Measurements from ENCODE around the gene UBE2E2.

Gene UBE2E2

GRCh38 chr3:23238578-23238977 lies 35.5 kb downstream of the UBE2E2 start:
- H3K27ac Mint-ChIP-seq: no peak overlapping the region
- H3K27me3 Mint-ChIP-seq: no peaks in the 10 kb centered on the region
- DNase-seq: no peak
- no peaks in the 10 kb centered on the region for H3K9me3 Mint-ChIP-seq
- no peak overlapping the region for H3K4me3 Mint-ChIP-seq
- ATAC-seq (replicated peaks): no peak
- H3K4me1 Mint-ChIP-seq (ENCODE audit: low read depth in 2 of 2): no peaks in the 10 kb centered on the region
- H3K36me3 Mint-ChIP-seq (ENCODE audit: insufficient read depth): no peaks in the 10 kb centered on the region

GRCh38 chr3:23239211-23240068 lies 36.3 kb downstream of the UBE2E2 start:
- Mint-ChIP-seq H3K4me1 (ENCODE audit: low read depth in 2 of 2) (no peaks in the 10 kb centered on the region), H3K4me3 (no peak overlapping the region), H3K27me3 (no peaks in the 10 kb centered on the region), H3K36me3 (ENCODE audit: insufficient read depth) (no peaks in the 10 kb centered on the region), H3K27ac (no peak overlapping the region), H3K9me3 (no peaks in the 10 kb centered on the region)
- no peak for DNase-seq
- ATAC-seq (replicated peaks): no peak

- ATAC-seq (replicated peaks) (no peak), DNase-seq (no peak)
- Mint-ChIP-seq H3K27ac (no peak overlapping the region), H3K27me3 (no peaks in the 10 kb centered on the region), H3K4me1 (ENCODE audit: low read depth in 2 of 2) (no peaks in the 10 kb centered on the region), H3K9me3 (no peaks in the 10 kb centered on the region), H3K4me3 (no peak overlapping the region), H3K36me3 (ENCODE audit: insufficient read depth) (no peaks in the 10 kb centered on the region)
Measured at GRCh38 chr3:23240171-23240785, 37.2 kb downstream of the UBE2E2 start.

- no peak for ATAC-seq (replicated peaks)
- Mint-ChIP-seq H3K36me3 (ENCODE audit: insufficient read depth) (no peaks in the 10 kb centered on the region), H3K27ac (no peak overlapping the region), H3K4me3 (no peak overlapping the region), H3K4me1 (ENCODE audit: low read depth in 2 of 2) (no peaks in the 10 kb centered on the region), H3K27me3 (no peaks in the 10 kb centered on the region), H3K9me3 (no peaks in the 10 kb centered on the region)
- DNase-seq: no peak
Measured at GRCh38 chr3:23241256-23241655, 38.1 kb downstream of the UBE2E2 start.

- H3K4me1 Mint-ChIP-seq (ENCODE audit: low read depth in 2 of 2): no peaks in the 10 kb centered on the region
- no peak for ATAC-seq (replicated peaks)
- H3K36me3 Mint-ChIP-seq (ENCODE audit: insufficient read depth): no peaks in the 10 kb centered on the region
- no peak overlapping the region for H3K27ac Mint-ChIP-seq
- no peak for DNase-seq
- H3K4me3 Mint-ChIP-seq: no peak overlapping the region
- no peaks in the 10 kb centered on the region for H3K9me3 Mint-ChIP-seq
- no peaks in the 10 kb centered on the region for H3K27me3 Mint-ChIP-seq
Measured at GRCh38 chr3:23242106-23242505, 39.0 kb downstream of the UBE2E2 start.

- no peak overlapping the region for H3K4me3 Mint-ChIP-seq
- ATAC-seq (replicated peaks) (no peak), DNase-seq (no peak)
- H3K36me3 Mint-ChIP-seq (ENCODE audit: insufficient read depth): no peaks in the 10 kb centered on the region
- no peak overlapping the region for H3K27ac Mint-ChIP-seq
- H3K27me3 Mint-ChIP-seq: peaks cover 0 to 6% of the 10 kb centered on the region in 2 donors
- H3K9me3 Mint-ChIP-seq: no peaks in the 10 kb centered on the region
- H3K4me1 Mint-ChIP-seq (ENCODE audit: low read depth in 2 of 2): no peaks in the 10 kb centered on the region
Measured at GRCh38 chr3:23244324-23245041, 41.4 kb downstream of the UBE2E2 start.

- no peaks in the 10 kb centered on the region for H3K36me3 Mint-ChIP-seq (ENCODE audit: insufficient read depth)
- H3K4me1 Mint-ChIP-seq (ENCODE audit: low read depth in 2 of 2): no peaks in the 10 kb centered on the region
- H3K27me3 Mint-ChIP-seq: peaks cover 0 to 12% of the 10 kb centered on the region in 2 donors
- ATAC-seq (replicated peaks) (no peak), DNase-seq (no peak)
- peaks cover 0 to 2% of the 10 kb centered on the region in 2 donors for H3K9me3 Mint-ChIP-seq
- H3K27ac Mint-ChIP-seq: no peak overlapping the region
- no peak overlapping the region for H3K4me3 Mint-ChIP-seq
Measured at GRCh38 chr3:23246651-23247050, 43.5 kb downstream of the UBE2E2 start.

- ATAC-seq (replicated peaks) (no peak), DNase-seq (no peak)
- no peaks in the 10 kb centered on the region for H3K4me1 Mint-ChIP-seq (ENCODE audit: low read depth in 2 of 2)
- H3K27ac Mint-ChIP-seq: no peak overlapping the region
- H3K27me3 Mint-ChIP-seq: peaks cover 0 to 12% of the 10 kb centered on the region in 2 donors
- H3K9me3 Mint-ChIP-seq: peaks cover 0 to 2% of the 10 kb centered on the region in 2 donors
- no peaks in the 10 kb centered on the region for H3K36me3 Mint-ChIP-seq (ENCODE audit: insufficient read depth)
- H3K4me3 Mint-ChIP-seq: no peak overlapping the region
Measured at GRCh38 chr3:23248594-23249131, 45.5 kb downstream of the UBE2E2 start.

- no peaks in the 10 kb centered on the region for H3K4me1 Mint-ChIP-seq (ENCODE audit: low read depth in 2 of 2)
- H3K36me3 Mint-ChIP-seq (ENCODE audit: insufficient read depth): no peaks in the 10 kb centered on the region
- ATAC-seq (replicated peaks): no peak
- no peak overlapping the region for H3K27ac Mint-ChIP-seq
- H3K27me3 Mint-ChIP-seq: peaks cover 0 to 12% of the 10 kb centered on the region in 2 donors
- H3K9me3 Mint-ChIP-seq: peaks cover 0 to 2% of the 10 kb centered on the region in 2 donors
- no peak for DNase-seq
- H3K4me3 Mint-ChIP-seq: no peak overlapping the region
Measured at GRCh38 chr3:23249961-23250360, 46.8 kb downstream of the UBE2E2 start.

- Mint-ChIP-seq H3K27ac (no peak overlapping the region), H3K9me3 (peaks cover 0 to 2% of the 10 kb centered on the region in 2 donors), H3K36me3 (ENCODE audit: insufficient read depth) (no peaks in the 10 kb centered on the region), H3K27me3 (peaks cover 0 to 12% of the 10 kb centered on the region in 2 donors), H3K4me3 (no peak overlapping the region), H3K4me1 (ENCODE audit: low read depth in 2 of 2) (no peaks in the 10 kb centered on the region)
- no peak for DNase-seq
- no peak for ATAC-seq (replicated peaks)
Measured at GRCh38 chr3:23252122-23252521, 49.0 kb downstream of the UBE2E2 start.

GRCh38 chr3:23253214-23253613 lies 50.1 kb downstream of the UBE2E2 start:
- H3K27me3 Mint-ChIP-seq: peaks cover 0 to 11% of the 10 kb centered on the region in 2 donors
- no peaks in the 10 kb centered on the region for H3K4me1 Mint-ChIP-seq (ENCODE audit: low read depth in 2 of 2)
- H3K36me3 Mint-ChIP-seq (ENCODE audit: insufficient read depth): no peaks in the 10 kb centered on the region
- no peak overlapping the region for H3K27ac Mint-ChIP-seq
- DNase-seq (no peak), ATAC-seq (replicated peaks) (no peak)
- H3K9me3 Mint-ChIP-seq: peaks cover 0 to 4% of the 10 kb centered on the region in 2 donors
- no peak overlapping the region for H3K4me3 Mint-ChIP-seq

GRCh38 chr3:23254282-23254681 lies 51.2 kb downstream of the UBE2E2 start:
- Mint-ChIP-seq H3K4me3 (no peak overlapping the region), H3K9me3 (peaks cover 0 to 4% of the 10 kb centered on the region in 2 donors)
- ATAC-seq (replicated peaks): no peak

GRCh38 chr3:23254835-23255234 lies 51.7 kb downstream of the UBE2E2 start:
- H3K27ac Mint-ChIP-seq: no peak overlapping the region
- no peaks in the 10 kb centered on the region for H3K36me3 Mint-ChIP-seq (ENCODE audit: insufficient read depth)
- DNase-seq (no peak), ATAC-seq (replicated peaks) (no peak)
- no peaks in the 10 kb centered on the region for H3K4me1 Mint-ChIP-seq (ENCODE audit: low read depth in 2 of 2)
- H3K27me3 Mint-ChIP-seq: peaks cover 0 to 6% of the 10 kb centered on the region in 2 donors
- peaks cover 0 to 4% of the 10 kb centered on the region in 2 donors for H3K9me3 Mint-ChIP-seq
- H3K4me3 Mint-ChIP-seq: no peak overlapping the region

More at GRCh38 chr3:23254282-23254681, 51.2 kb downstream of the UBE2E2 start:
- Mint-ChIP-seq H3K27ac (no peak overlapping the region), H3K27me3 (peaks cover 0 to 6% of the 10 kb centered on the region in 2 donors), H3K36me3 (ENCODE audit: insufficient read depth) (no peaks in the 10 kb centered on the region), H3K4me1 (ENCODE audit: low read depth in 2 of 2) (no peaks in the 10 kb centered on the region)
- DNase-seq: no peak

Data from effector memory CD8-positive, alpha-beta T cell (primary cell).